H1 (cell line): ENCODE results near the gene TBC1D22A.

Source experiments
- CTCF ChIP-seq, 3 experiments: IDR thresholded peaks; 1 replicate in 2 of 3; 2 replicates in 1 of 3; pipeline versions ENCODE4 v1.5.1 to v1.6.1; 2011; ENCODE audit warnings: low read length in 3 of 3, mild to moderate bottlenecking in 3 of 3, inconsistent platforms in 2 of 3, low read depth in 1 of 3, moderate library complexity in 1 of 3; ENCODE audit not compliant: insufficient read depth in 1 of 3; ENCODE audit errors: control extremely low read depth in 1 of 3
- EP300 ChIP-seq, 2 experiments: IDR thresholded peaks; 1 replicate in 1 of 2; 2 replicates in 1 of 2; pipeline ENCODE4 v1.6.1; 2011 to 2012; ENCODE audit warnings: low read depth in 2 of 2, low read length in 2 of 2, mild to moderate bottlenecking in 2 of 2, borderline replicate concordance in 1 of 2, inconsistent platforms in 1 of 2, moderate library complexity in 1 of 2
- JUND ChIP-seq: IDR thresholded peaks from 2 replicates; pipeline ENCODE4 v1.6.1; 2011; ENCODE audit warnings: mild to moderate bottlenecking, improper control_type of control experiment, low read length
- MAX ChIP-seq: IDR thresholded peaks from 2 replicates; pipeline ENCODE4 v1.6.1; 2012; ENCODE audit warnings: inconsistent platforms
- PHF8 ChIP-seq: fragments of 200-600 bp; sonication (generic); conservative IDR thresholded peaks from 2 replicates; pipeline ENCODE4 v1.7.1; 2012; ENCODE audit warnings: low read depth, mild to moderate bottlenecking, inconsistent platforms, low read length, moderate library complexity
- POLR2A ChIP-seq, 2 experiments: IDR thresholded peaks; 1 replicate in 1 of 2; 2 replicates in 1 of 2; pipeline ENCODE4 v1.6.1; 2011; ENCODE audit warnings: low read depth in 2 of 2, low read length in 2 of 2, mild to moderate bottlenecking in 2 of 2; ENCODE audit errors: control extremely low read depth in 1 of 2
- POLR2AphosphoS5 ChIP-seq: IDR thresholded peaks from 2 replicates; pipeline ENCODE4 v1.6.1; 2011; ENCODE audit warnings: low read depth, low read length
- SIN3A ChIP-seq, 2 experiments: IDR thresholded peaks in 1 of 2; conservative IDR thresholded peaks in 1 of 2; 2 replicates each; pipeline ENCODE4 v1.6.1; 2011 to 2012; ENCODE audit warnings: low read length in 2 of 2, improper control_type of control experiment in 1 of 2, low read depth in 1 of 2, mild to moderate bottlenecking in 1 of 2
- SIRT6 ChIP-seq: IDR thresholded peaks from one replicate; pipeline ENCODE4 v1.7.1; 2012; ENCODE audit warnings: low read length, inconsistent platforms
- SP2 ChIP-seq: IDR thresholded peaks from 2 replicates; pipeline ENCODE4 v1.6.1; 2012; ENCODE audit warnings: mild to moderate bottlenecking, low read length, inconsistent platforms
- SUZ12 ChIP-seq: fragments of 200-600 bp; sonication (generic); IDR thresholded peaks from 2 replicates; pipeline ENCODE4 v1.6.1; 2012; ENCODE audit warnings: mild to moderate bottlenecking, inconsistent platforms, low read length, moderate library complexity, mixed read lengths
- TCF12 ChIP-seq: IDR thresholded peaks from 2 replicates; pipeline ENCODE4 v1.6.1; 2011; ENCODE audit warnings: low read depth, mild to moderate bottlenecking, low read length

- TF ChIP-seq EP300 (IDR thresholded peaks at IDR 0.05; ENCODE audit: borderline replicate concordance in 1 of 2, low read depth in 2 of 2, low read length in 2 of 2) = no peak
- no peak for TF ChIP-seq CTCF (IDR thresholded peaks at IDR 0.05; ENCODE audit: control extremely low read depth in 1 of 3, insufficient read depth in 1 of 3, low read depth in 1 of 3, low read length in 3 of 3)
- TF ChIP-seq POLR2A (IDR thresholded peaks at IDR 0.05; ENCODE audit: control extremely low read depth in 1 of 2, low read depth in 2 of 2, low read length in 2 of 2) = no peak
- TF ChIP-seq SIN3A (conservative IDR thresholded peaks at IDR 0.05 in 1 of 2, IDR thresholded peaks at IDR 0.05 in 1 of 2; ENCODE audit: low read depth in 1 of 2, low read length in 2 of 2) = no peak
- no peak for TF ChIP-seq JUND
- no peak for TF ChIP-seq POLR2AphosphoS5
- TF ChIP-seq SUZ12 = no peak
- TF ChIP-seq PHF8 = no peak
- no peak for TF ChIP-seq SP2
- TF ChIP-seq SIRT6 = no peak
- TF ChIP-seq MAX = no peak
- no peak for TF ChIP-seq TCF12
These were observed 40.9 kb upstream of the TBC1D22A start for GRCh38 chr22:46721501-46722085.
